LNCAP (cell line): ENCODE results near the gene PRPF19.

ENCODE experiments used
- TF ChIP-seq, protein P1 (sequence below): fragments of 450-650 bp; IDR thresholded peaks from 2 replicates; pipeline ENCODE4 v1.5.1; 2017; ENCODE audit warnings: mild to moderate bottlenecking

The PRPF19 gene

DNA sequence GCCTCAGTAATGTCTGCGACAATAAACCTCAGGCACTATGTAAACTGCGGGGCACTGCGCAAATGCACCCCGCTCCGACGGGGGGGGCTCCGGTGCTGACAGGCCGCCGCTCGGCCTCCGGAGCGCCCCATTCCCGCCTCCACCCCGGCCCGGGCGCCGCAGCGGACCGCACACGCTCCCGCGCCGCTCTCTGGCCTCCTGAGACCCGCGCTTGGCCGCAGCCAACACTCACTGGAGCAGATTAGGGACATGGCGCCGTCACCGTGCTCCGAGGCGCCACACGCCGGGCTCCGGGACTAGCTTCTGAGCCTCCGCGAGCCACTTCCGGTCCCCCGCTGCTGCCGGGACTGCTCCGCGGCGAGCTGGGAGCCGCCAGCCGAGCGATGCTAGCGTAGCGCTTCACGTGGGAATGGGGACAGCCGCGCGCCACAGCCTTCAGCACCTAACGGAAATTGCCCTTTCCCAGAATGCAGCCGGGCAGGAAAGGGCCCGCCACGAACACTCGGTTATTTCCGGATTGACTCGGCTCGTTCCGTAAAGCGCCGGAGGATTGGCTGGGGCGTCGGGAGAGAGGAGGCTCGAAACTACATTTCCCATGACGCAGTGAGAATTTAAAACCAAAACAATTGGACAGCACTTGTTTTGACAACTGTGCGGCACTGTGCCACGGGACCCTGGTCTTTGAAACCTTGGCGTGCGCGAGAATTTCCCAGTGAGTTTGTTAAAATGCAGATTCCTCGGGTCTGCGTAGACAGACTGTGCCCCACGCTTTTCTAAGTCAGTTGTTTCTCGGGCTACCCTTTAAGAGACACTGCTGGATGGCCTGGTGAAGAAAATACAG lies at the start of gene PRPF19:
Gene PRPF19, minus strand, starts transcription at position 454 of the 841 bp plus-strand sequence. Its CDS starts 203 bp downstream, at position 251.
- TF ChIP-seq, protein P1, sequence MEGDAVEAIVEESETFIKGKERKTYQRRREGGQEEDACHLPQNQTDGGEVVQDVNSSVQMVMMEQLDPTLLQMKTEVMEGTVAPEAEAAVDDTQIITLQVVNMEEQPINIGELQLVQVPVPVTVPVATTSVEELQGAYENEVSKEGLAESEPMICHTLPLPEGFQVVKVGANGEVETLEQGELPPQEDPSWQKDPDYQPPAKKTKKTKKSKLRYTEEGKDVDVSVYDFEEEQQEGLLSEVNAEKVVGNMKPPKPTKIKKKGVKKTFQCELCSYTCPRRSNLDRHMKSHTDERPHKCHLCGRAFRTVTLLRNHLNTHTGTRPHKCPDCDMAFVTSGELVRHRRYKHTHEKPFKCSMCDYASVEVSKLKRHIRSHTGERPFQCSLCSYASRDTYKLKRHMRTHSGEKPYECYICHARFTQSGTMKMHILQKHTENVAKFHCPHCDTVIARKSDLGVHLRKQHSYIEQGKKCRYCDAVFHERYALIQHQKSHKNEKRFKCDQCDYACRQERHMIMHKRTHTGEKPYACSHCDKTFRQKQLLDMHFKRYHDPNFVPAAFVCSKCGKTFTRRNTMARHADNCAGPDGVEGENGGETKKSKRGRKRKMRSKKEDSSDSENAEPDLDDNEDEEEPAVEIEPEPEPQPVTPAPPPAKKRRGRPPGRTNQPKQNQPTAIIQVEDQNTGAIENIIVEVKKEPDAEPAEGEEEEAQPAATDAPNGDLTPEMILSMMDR: no peak

- TF ChIP-seq, protein P1: no peak
These were observed 49.2 kb upstream of the PRPF19 start for GRCh38 chr11:60955571-60955970.

DNA sequence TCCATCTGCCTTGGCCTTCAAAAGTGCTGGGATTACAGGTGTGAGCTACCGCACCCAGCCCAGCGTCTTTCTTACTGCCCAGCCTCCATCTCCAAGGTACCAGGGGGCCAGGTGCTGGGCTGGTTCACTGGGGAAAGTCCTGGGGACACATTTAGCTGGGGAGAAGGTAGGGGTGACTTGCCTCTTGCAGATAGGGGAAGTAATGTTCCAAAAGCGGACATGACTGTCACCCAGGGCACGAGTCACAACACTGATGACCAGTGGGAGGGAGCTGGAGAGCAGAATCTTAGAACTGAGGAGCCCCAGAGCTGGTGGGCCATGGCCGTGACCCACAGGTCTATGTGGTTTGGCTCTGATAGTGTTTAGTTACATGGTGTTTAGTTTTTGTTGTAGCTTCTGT lies 48.0 kb upstream of the PRPF19 start:
- TF ChIP-seq, protein P1: no peak

GRCh38 chr11:60953781-60954180 lies 47.4 kb upstream of the PRPF19 start:
- TF ChIP-seq, protein P1: no peak

DNA sequence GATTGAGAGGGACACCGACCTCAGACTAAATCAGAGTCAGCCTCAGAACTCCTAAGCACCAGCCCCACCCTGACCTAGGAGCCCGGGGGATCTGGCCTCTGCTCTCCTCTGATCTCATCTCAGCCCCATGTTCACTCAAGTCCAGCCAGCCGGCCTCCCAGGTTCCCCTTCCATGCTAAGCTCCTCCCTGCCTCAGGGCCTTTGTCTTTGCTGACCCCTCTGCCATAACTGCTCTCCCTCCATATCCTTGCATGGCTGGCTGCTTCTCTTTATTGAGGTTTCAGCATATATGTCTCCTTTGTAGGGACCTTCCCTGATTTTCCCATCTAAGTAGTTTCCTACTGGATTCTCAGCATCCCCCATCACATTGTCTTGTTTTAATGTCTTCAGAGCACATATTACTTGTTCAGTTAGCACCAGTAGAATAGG lies 46.4 kb upstream of the PRPF19 start:
- TF ChIP-seq, protein P1: no peak

GRCh38 chr11:60951904-60952741 lies 45.7 kb upstream of the PRPF19 start, which contains the start of gene SLC15A3:
Gene SLC15A3 (minus strand): TSS chr11:60952176. CDS start chr11:60951551, 625 bp downstream.
- TF ChIP-seq, protein P1: no peak

DNA sequence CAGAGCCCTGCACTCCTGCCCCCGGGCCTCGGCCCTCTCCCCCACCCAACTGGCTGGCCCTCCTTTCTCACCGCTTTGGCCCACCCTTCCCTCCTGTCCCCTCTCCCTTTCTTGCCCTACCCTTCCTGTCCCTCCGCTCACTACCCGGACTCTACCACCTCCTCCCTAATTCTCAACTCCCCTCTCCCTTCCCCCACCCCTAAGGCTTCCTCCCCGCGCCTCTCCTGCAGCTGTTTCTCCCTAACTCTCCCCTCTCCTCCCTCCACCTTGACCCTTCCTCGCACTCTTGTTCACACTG lies 45.2 kb upstream of the PRPF19 start:
- TF ChIP-seq, protein P1: no peak
